Stimulated activated CD8-positive, alpha-beta memory T cell treated with anti-CD3 and anti-CD28 coated beads, Interleukin-2, amount 100 ng/mL, for 48 hours (primary cell): ENCODE data around the gene POTED.
"Not testable (repeated sequence)": the region's sequence is repeated elsewhere in the genome, so short reads cannot be mapped to it uniquely, and the experiment has no call there.

Experiments used
- DNase-seq, 2 donors: peaks; one replicate each; pipeline ENCODE4 v3.0.0-alpha.2; 2020; ENCODE audit warnings: low read depth in 2 of 2

Gene POTED

GRCh38 chr21:13609477-13609876 lies at the start of gene POTED:
POTED (plus strand) TSS chr21:13609777; CDS start chr21:13610229, 452 bp downstream.
- DNase-seq: not testable (repeated sequence)

DNA sequence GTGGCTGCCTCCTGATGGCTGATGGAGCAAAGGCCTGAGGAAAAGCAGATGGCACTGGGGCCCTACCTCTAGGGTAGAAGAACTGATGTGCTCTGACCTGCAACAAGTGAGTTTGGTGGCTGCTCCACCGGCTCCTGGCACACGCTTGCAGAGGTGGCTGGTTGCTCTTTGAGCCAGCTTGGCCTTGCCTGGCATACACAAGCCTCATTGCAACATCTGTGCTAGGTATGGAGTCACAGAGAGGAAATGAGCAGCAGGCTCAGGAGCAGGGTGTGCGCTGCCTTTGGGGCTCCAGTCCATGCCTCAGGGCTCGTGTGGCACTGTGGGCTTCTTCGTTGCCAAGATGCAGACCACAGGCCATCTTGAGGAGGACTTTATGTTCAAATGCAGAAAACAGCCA lies 40.5 kb downstream of the POTED start:
- DNase-seq: not testable (repeated sequence)

DNA sequence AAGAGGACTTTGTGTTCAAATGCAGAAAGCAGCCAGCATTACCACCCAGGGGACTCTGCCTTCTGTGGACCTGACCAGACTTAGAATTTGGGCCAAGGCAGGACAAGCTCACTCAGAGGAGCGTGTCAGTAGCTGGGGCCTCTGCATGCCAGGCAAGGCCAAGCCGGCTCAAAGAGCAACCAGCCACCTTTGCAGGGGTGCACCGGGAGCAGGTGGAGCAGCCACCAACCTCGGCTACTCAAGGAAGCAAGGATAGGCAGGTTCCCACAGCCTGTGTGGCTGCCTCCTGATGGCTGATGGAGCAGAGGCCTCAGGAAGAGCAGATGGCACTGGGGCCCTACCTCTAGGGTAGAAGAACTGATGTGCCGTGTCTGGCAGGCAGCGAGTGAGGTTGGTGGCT lies 42.2 kb downstream of the POTED start:
- DNase-seq: not testable (repeated sequence)
